Measurements from ENCODE around the gene LGI2.

The LGI2 gene

GRCh38 chr4:25033526-25033925, 2.8 kb upstream of the LGI2 start:
- no peaks in the 10 kb centered on the region for H3K36me3 ChIP-seq (ENCODE audit: control insufficient read depth, insufficient read depth, low read length)
- WGBS (ENCODE audit: extremely low coverage, insufficient coverage, low lambda C conversion rate), result no CpG with 5 or more reads among the region's 4 CpGs

GRCh38 chr4:25032126-25032525, 1.4 kb upstream of the LGI2 start:
- H3K9ac ChIP-seq (ENCODE audit: low read length), result no peak overlapping the region
- peaks cover 2% of the 10 kb centered on the region for H3K4me1 ChIP-seq (ENCODE audit: control insufficient read depth, low read depth, low read length)

More at GRCh38 chr4:25033526-25033925, 2.8 kb upstream of the LGI2 start:
- Histone ChIP-seq H2BK5ac (ENCODE audit: low read length) (no peak overlapping the region), H3K9ac (ENCODE audit: low read length) (no peak overlapping the region), H3K56ac (ENCODE audit: low read length) (no peak overlapping the region), H3K4me2 (ENCODE audit: low read length) (no peak overlapping the region), H2AK5ac (ENCODE audit: low read length) (no peak overlapping the region), H2BK120ac (ENCODE audit: low read depth, low read length) (no peak overlapping the region), H3K4ac (ENCODE audit: low read depth, low read length) (no peak overlapping the region), H3K18ac (ENCODE audit: low read length) (no peak overlapping the region), H3K4me3 (ENCODE audit: low read length) (no peak overlapping the region), H3K79me2 (ENCODE audit: control insufficient read depth, insufficient read depth, low read length) (no peaks in the 10 kb centered on the region), H3K79me1 (ENCODE audit: low read length) (no peaks in the 10 kb centered on the region), H4K5ac (ENCODE audit: low read length) (no peak overlapping the region), H3K4me1 (ENCODE audit: control insufficient read depth, low read depth, low read length) (peaks cover 2% of the 10 kb centered on the region), H3K27ac (ENCODE audit: low read depth, low read length) (no peak overlapping the region), H3K23ac (ENCODE audit: low read length) (no peak overlapping the region), H3K27me3 (ENCODE audit: insufficient read depth, low read length, poor library complexity) (peaks cover 5% of the 10 kb centered on the region), H2BK15ac (replicated peaks; ENCODE audit: low read depth) (no peak overlapping the region), H4K8ac (ENCODE audit: low read depth, low read length) (no peak overlapping the region)
- DNase-seq, result no peak

GRCh38 chr4:25031077-25031621, 403 bp upstream of the LGI2 start:
- Histone ChIP-seq H4K5ac (ENCODE audit: low read length) (no peak overlapping the region), H2BK15ac (replicated peaks; ENCODE audit: low read depth) (no peak overlapping the region), H3K4me3 (ENCODE audit: low read length) (peak overlapping the region; percentile 27), H3K4me1 (ENCODE audit: control insufficient read depth, low read depth, low read length) (peaks cover 2% of the 10 kb centered on the region), H3K18ac (ENCODE audit: low read length) (peak overlapping the region; percentile 71), H3K36me3 (ENCODE audit: control insufficient read depth, insufficient read depth, low read length) (no peaks in the 10 kb centered on the region), H3K79me1 (ENCODE audit: low read length) (no peaks in the 10 kb centered on the region), H3K27ac (ENCODE audit: low read depth, low read length) (no peak overlapping the region), H3K23ac (ENCODE audit: low read length) (no peak overlapping the region), H2BK120ac (ENCODE audit: low read depth, low read length) (no peak overlapping the region), H3K9ac (ENCODE audit: low read length) (peak overlapping the region; percentile 49), H3K56ac (ENCODE audit: low read length) (peak overlapping the region; percentile 83), H2AK5ac (ENCODE audit: low read length) (no peak overlapping the region), H3K79me2 (ENCODE audit: control insufficient read depth, insufficient read depth, low read length) (no peaks in the 10 kb centered on the region), H3K4ac (ENCODE audit: low read depth, low read length) (peak overlapping the region; percentile 60), H4K8ac (ENCODE audit: low read depth, low read length) (no peak overlapping the region), H3K27me3 (ENCODE audit: insufficient read depth, low read length, poor library complexity) (peaks cover 5% of the 10 kb centered on the region), H3K4me2 (ENCODE audit: low read length) (peak overlapping the region; percentile 76), H2BK5ac (ENCODE audit: low read length) (no peak overlapping the region)
- peak; percentile 43 for DNase-seq
- WGBS (ENCODE audit: extremely low coverage, insufficient coverage, low lambda C conversion rate), result no CpG with 5 or more reads among the region's 26 CpGs

More at GRCh38 chr4:25032126-25032525, 1.4 kb upstream of the LGI2 start:
- H3K4ac ChIP-seq (ENCODE audit: low read depth, low read length), result no peak overlapping the region
- H3K23ac ChIP-seq (ENCODE audit: low read length), result no peak overlapping the region
- DNase-seq, result no peak
- no peak overlapping the region for H3K56ac ChIP-seq (ENCODE audit: low read length)
- H2BK15ac ChIP-seq (replicated peaks; ENCODE audit: low read depth), result no peak overlapping the region
- no CpG with 5 or more reads among the region's 2 CpGs for WGBS (ENCODE audit: extremely low coverage, insufficient coverage, low lambda C conversion rate)
- no peak overlapping the region for H2AK5ac ChIP-seq (ENCODE audit: low read length)
- no peak overlapping the region for H4K8ac ChIP-seq (ENCODE audit: low read depth, low read length)
- H3K18ac ChIP-seq (ENCODE audit: low read length), result no peak overlapping the region
- H3K27ac ChIP-seq (ENCODE audit: low read depth, low read length), result no peak overlapping the region
- H3K27me3 ChIP-seq (ENCODE audit: insufficient read depth, low read length, poor library complexity), result peaks cover 5% of the 10 kb centered on the region
- H3K4me2 ChIP-seq (ENCODE audit: low read length), result no peak overlapping the region
- no peaks in the 10 kb centered on the region for H3K36me3 ChIP-seq (ENCODE audit: control insufficient read depth, insufficient read depth, low read length)
- H3K79me1 ChIP-seq (ENCODE audit: low read length), result no peaks in the 10 kb centered on the region
- H2BK5ac ChIP-seq (ENCODE audit: low read length), result no peak overlapping the region
- H3K4me3 ChIP-seq (ENCODE audit: low read length), result no peak overlapping the region
- H2BK120ac ChIP-seq (ENCODE audit: low read depth, low read length), result no peak overlapping the region
- H4K5ac ChIP-seq (ENCODE audit: low read length), result no peak overlapping the region
- no peaks in the 10 kb centered on the region for H3K79me2 ChIP-seq (ENCODE audit: control insufficient read depth, insufficient read depth, low read length)

GRCh38 chr4:25029479-25030276, 1.1 kb downstream of the LGI2 start:
- Histone ChIP-seq H3K79me2 (ENCODE audit: control insufficient read depth, insufficient read depth, low read length) (no peaks in the 10 kb centered on the region), H3K27me3 (ENCODE audit: insufficient read depth, low read length, poor library complexity) (peaks cover 5% of the 10 kb centered on the region), H3K79me1 (ENCODE audit: low read length) (no peaks in the 10 kb centered on the region), H2BK15ac (replicated peaks; ENCODE audit: low read depth) (no peak overlapping the region), H3K23ac (ENCODE audit: low read length) (no peak overlapping the region), H3K4me3 (ENCODE audit: low read length) (no peak overlapping the region), H3K36me3 (ENCODE audit: control insufficient read depth, insufficient read depth, low read length) (no peaks in the 10 kb centered on the region), H2BK5ac (ENCODE audit: low read length) (no peak overlapping the region), H3K4me1 (ENCODE audit: control insufficient read depth, low read depth, low read length) (peaks cover 2% of the 10 kb centered on the region), H2AK5ac (ENCODE audit: low read length) (no peak overlapping the region), H3K27ac (ENCODE audit: low read depth, low read length) (no peak overlapping the region), H4K8ac (ENCODE audit: low read depth, low read length) (no peak overlapping the region), H4K5ac (ENCODE audit: low read length) (no peak overlapping the region), H3K4ac (ENCODE audit: low read depth, low read length) (no peak overlapping the region), H2BK120ac (ENCODE audit: low read depth, low read length) (no peak overlapping the region), H3K56ac (ENCODE audit: low read length) (no peak overlapping the region), H3K18ac (ENCODE audit: low read length) (no peak overlapping the region), H3K4me2 (ENCODE audit: low read length) (peak overlapping the region; percentile 33), H3K9ac (ENCODE audit: low read length) (no peak overlapping the region)
- DNase-seq, result no peak
- WGBS (ENCODE audit: extremely low coverage, insufficient coverage, low lambda C conversion rate), result no CpG with 5 or more reads among the region's 19 CpGs

- WGBS (ENCODE audit: extremely low coverage, insufficient coverage, low lambda C conversion rate), result no CpG with 5 or more reads among the region's 3 CpGs
- Histone ChIP-seq H3K79me2 (ENCODE audit: control insufficient read depth, insufficient read depth, low read length) (no peaks in the 10 kb centered on the region), H3K18ac (ENCODE audit: low read length) (no peak overlapping the region), H3K4me1 (ENCODE audit: control insufficient read depth, low read depth, low read length) (peaks cover 2% of the 10 kb centered on the region), H3K4ac (ENCODE audit: low read depth, low read length) (no peak overlapping the region), H3K27me3 (ENCODE audit: insufficient read depth, low read length, poor library complexity) (peaks cover 5% of the 10 kb centered on the region), H2BK120ac (ENCODE audit: low read depth, low read length) (no peak overlapping the region), H3K79me1 (ENCODE audit: low read length) (no peaks in the 10 kb centered on the region), H4K5ac (ENCODE audit: low read length) (no peak overlapping the region), H3K4me2 (ENCODE audit: low read length) (no peak overlapping the region), H2AK5ac (ENCODE audit: low read length) (no peak overlapping the region), H4K8ac (ENCODE audit: low read depth, low read length) (no peak overlapping the region), H3K36me3 (ENCODE audit: control insufficient read depth, insufficient read depth, low read length) (no peaks in the 10 kb centered on the region), H3K9ac (ENCODE audit: low read length) (no peak overlapping the region), H2BK15ac (replicated peaks; ENCODE audit: low read depth) (no peak overlapping the region), H2BK5ac (ENCODE audit: low read length) (no peak overlapping the region), H3K56ac (ENCODE audit: low read length) (no peak overlapping the region), H3K4me3 (ENCODE audit: low read length) (no peak overlapping the region), H3K27ac (ENCODE audit: low read depth, low read length) (no peak overlapping the region), H3K23ac (ENCODE audit: low read length) (no peak overlapping the region)
- DNase-seq, result no peak
Measured at GRCh38 chr4:25028851-25029250, 1.9 kb downstream of the LGI2 start.
